Activated CD4-positive, alpha-beta memory T cell treated with anti-CD3 and anti-CD28 coated beads for 36 hours (primary cell): ENCODE measurements around the gene LYSMD4. TPM values are rescaled to one million over a fixed set of nuclear protein-coding genes. Genes with fewer than 3 reads are reported as not detected.

ENCODE experiments used
- total RNA-seq, 2 experiments: library from RNA; stranded (reverse); gene quantifications; one replicate each; pipeline ENCODE4 v1.2.3, GENCODE V29; 2021

The LYSMD4 gene
- total RNA-seq, 2 experiments from 2014 or later, result 5.2 to 7.6 TPM

Other genes with a start within 250 kb of the LYSMD4 start
- 10 to 100 TPM; 15.9 to 19.5 TPM for gene MEF2A, start 167.5 kb downstream of the LYSMD4 start, total RNA-seq